Mucosa of descending colon (tissue), 3 donors: ENCODE measurements around the gene PLXNA3. TPM values are rescaled to one million over a fixed set of nuclear protein-coding genes. Genes with fewer than 3 reads are reported as not detected.

Source experiments
- ATAC-seq: fragments of 200-7000 bp; cut with Tn5 transposase; one replicate; pipeline ENCODE4 v1.9.1; 2020; ENCODE audit warnings: mild to moderate bottlenecking, moderate library complexity
- DNase-seq, 3 donors: peaks; one replicate each; pipeline ENCODE4 v3.0.0-alpha.2; 2020
- H3K36me3 ChIP-seq: fragments of 200-600 bp; one replicate; pipeline ENCODE4 v1.8.0; 2021; ENCODE audit warnings: low read depth, mild to moderate bottlenecking
- H3K4me1 ChIP-seq: fragments of 200-600 bp; one replicate; pipeline ENCODE4 v1.8.0; 2021; ENCODE audit warnings: low read depth, mild to moderate bottlenecking
- H3K4me3 ChIP-seq: fragments of 200-600 bp; one replicate; pipeline ENCODE4 v1.8.0; 2021; ENCODE audit warnings: mild to moderate bottlenecking
- H3K9me3 ChIP-seq: fragments of 200-600 bp; one replicate; pipeline ENCODE4 v1.8.0; 2021; ENCODE audit warnings: mild to moderate bottlenecking
- CTCF ChIP-seq: fragments of 200-600 bp; IDR thresholded peaks from one replicate; pipeline ENCODE4 v1.8.0; 2022; ENCODE audit warnings: antibody characterized with exemption, mild to moderate bottlenecking
- intact Hi-C, 2 donors: fragments of 100-400 bp; cut with DNase I in 1 of 2; cut with micrococcal nuclease in 1 of 2; formaldehyde crosslinking; loops; one replicate each; pipeline versions ENCODE4 v1.11.0 to v1.11.1; 2022; cut with DNase I, micrococcal nuclease
- total RNA-seq, 3 donors: library from RNA; stranded (reverse); fragmentation: NEBNext Ultra II Directional in 2 of 3; extraction: Animal tissue kit (Norgen Biotek cat#: 25700) in 2 of 3; gene quantifications; one replicate each; pipeline versions ENCODE4 v1.2.1 to v1.2.4, GENCODE V29; 2021 to 2023
- donor health status: DM: no; HTN: no; CAD: no; lungs with moderate emphysema.
- donor health status: DM: no; HTN: no; CAD: no.
- donor health status: DM: no; HTN: yes; CAD: no.

Gene PLXNA3
- total RNA-seq, 3 donors from 2014 or later: 24.8 to 66.1 (median 51.7) TPM

GRCh38 chrX:154457491-154458115 lies 478 bp upstream of the PLXNA3 start:
- Histone ChIP-seq H3K4me3 (peak overlapping the region; percentile 38), H3K9me3 (no peaks in the 10 kb centered on the region), H3K36me3 (no peaks in the 10 kb centered on the region), H3K4me1 (no peaks in the 10 kb centered on the region)
- DNase-seq: peak; percentile 58 to 79 (median 78)
- intact Hi-C loops: no loop called here
- no peak for TF ChIP-seq CTCF
- peak; percentile 77 for ATAC-seq

- intact Hi-C loops: no loop called here
- Histone ChIP-seq H3K9me3 (no peaks in the 10 kb centered on the region), H3K36me3 (no peaks in the 10 kb centered on the region), H3K4me1 (no peaks in the 10 kb centered on the region), H3K4me3 (peak overlapping the region; percentile 38)
- peak; percentile 76 for ATAC-seq
- DNase-seq: peak in 2 of 3 donors; percentile 61 to 64
- TF ChIP-seq CTCF: no peak
Measured at GRCh38 chrX:154458954-154459778, 1.1 kb downstream of the PLXNA3 start.

- TF ChIP-seq CTCF: no peak
- no peak for DNase-seq
- no peak for ATAC-seq
- no peak overlapping the region for H3K4me3 ChIP-seq
- H3K9me3 ChIP-seq: no peaks in the 10 kb centered on the region
- intact Hi-C loops: no loop called here
- no peaks in the 10 kb centered on the region for H3K36me3 ChIP-seq
- no peaks in the 10 kb centered on the region for H3K4me1 ChIP-seq
Measured at GRCh38 chrX:154459832-154460231, 1.8 kb downstream of the PLXNA3 start.

GRCh38 chrX:154460326-154460725 lies 2.2 kb downstream of the PLXNA3 start:
- DNase-seq (no peak), ATAC-seq (no peak)
- Histone ChIP-seq H3K4me1 (no peaks in the 10 kb centered on the region), H3K4me3 (no peak overlapping the region), H3K36me3 (no peaks in the 10 kb centered on the region), H3K9me3 (no peaks in the 10 kb centered on the region)
- no peak for TF ChIP-seq CTCF
- intact Hi-C loops: no loop called here

GRCh38 chrX:154462396-154462795 lies 4.3 kb downstream of the PLXNA3 start:
- Histone ChIP-seq H3K4me1 (no peaks in the 10 kb centered on the region), H3K36me3 (no peaks in the 10 kb centered on the region), H3K4me3 (no peak overlapping the region), H3K9me3 (no peaks in the 10 kb centered on the region)
- intact Hi-C loops: no loop called here
- no peak for TF ChIP-seq CTCF
- no peak for DNase-seq
- ATAC-seq: no peak
